Measurements from ENCODE around the gene OTUD5. TPM values are rescaled to one million over a fixed set of nuclear protein-coding genes. Genes with fewer than 3 reads are reported as not detected.

OTUD5 gene
- polyA plus RNA-seq, 10 donors: 31.5 to 41.9 (median 34.9) TPM

- peak; percentile 61 to 89 (median 82) for DNase-seq
Observed at GRCh38 chrX:48911412-48912182, 45.8 kb downstream of the OTUD5 start, which contains the start of gene SLC35A2. Gene SLC35A2 (minus strand): TSS chrX:48911646. CDS start chrX:48911636, 10 bp downstream.

DNA sequence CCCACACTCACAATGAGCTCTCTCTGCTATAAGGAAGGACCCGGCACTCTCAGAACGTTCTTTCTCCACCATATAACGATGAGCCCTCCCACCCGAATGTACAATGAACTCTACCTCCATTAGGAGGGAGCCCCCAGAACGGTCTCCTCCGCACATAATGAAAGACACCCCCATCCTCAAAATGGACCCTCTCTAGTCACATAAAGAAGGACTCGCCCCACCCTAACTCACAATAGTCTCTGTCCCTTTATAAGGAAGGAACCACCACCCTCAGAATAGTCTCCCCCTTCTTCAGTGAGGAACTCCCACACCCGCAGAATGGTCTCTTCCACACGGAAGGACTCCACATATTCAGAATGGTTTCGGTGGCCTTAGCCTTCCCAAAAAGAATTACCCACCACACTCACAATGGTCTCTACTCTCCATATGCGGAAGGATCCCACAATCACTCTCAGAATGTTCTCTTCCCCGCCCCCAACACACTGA is 46.4 kb downstream of the OTUD5 start:
- DNase-seq: no peak

DNA sequence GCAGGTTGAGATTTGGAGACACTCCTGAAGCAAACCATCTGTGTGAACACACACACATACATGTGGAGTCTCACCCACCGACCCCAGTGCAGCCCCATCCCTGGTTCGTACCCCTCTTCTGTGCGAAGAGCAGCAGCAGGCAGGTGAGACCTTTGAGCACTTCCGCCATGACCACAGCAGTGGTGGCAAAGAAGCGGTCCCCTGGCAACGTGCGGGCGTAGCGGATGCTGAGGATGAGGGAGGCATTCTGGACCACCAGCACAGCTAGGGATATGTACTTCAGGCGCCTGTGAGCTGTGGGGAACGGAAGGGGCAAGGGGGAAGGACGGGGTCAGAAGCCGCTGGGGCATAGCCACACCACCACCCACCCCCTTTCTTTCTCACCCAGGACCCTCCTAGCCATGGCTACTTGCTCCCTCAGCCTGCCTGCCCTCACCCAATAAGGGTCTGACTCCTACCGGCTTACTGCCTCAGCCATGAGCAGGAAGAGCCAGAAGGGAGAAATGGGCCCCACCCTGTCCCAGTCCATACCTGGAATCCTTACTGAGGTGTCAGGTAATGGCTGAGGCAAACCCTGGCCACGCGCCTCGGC is 47.6 kb downstream of the OTUD5 start:
- no peak for DNase-seq

DNA sequence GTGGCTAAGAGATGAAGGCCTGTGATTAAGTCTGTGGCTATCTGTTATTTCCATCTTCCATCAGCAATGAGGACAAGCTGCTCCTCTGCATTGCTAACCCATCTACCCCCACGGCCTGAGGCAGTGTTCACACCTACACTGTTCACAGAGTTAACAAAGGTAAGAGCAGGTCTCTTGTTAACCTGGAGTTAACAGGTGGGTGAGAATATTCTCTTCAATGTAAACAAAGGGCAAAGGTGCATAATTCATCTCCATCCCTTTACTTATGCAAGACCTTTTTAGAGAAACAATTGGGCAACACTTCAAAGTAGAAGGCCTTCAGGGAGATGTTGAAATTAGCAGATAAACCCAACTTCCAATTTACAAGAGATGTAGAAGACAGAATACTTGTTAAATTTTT is 48.8 kb downstream of the OTUD5 start:
- no peak for DNase-seq

GRCh38 chrX:48905090-48905790 is 52.2 kb downstream of the OTUD5 start:
- no peak for DNase-seq

- no peak for DNase-seq
Observed at GRCh38 chrX:48904626-48905025, 52.8 kb downstream of the OTUD5 start.

DNA sequence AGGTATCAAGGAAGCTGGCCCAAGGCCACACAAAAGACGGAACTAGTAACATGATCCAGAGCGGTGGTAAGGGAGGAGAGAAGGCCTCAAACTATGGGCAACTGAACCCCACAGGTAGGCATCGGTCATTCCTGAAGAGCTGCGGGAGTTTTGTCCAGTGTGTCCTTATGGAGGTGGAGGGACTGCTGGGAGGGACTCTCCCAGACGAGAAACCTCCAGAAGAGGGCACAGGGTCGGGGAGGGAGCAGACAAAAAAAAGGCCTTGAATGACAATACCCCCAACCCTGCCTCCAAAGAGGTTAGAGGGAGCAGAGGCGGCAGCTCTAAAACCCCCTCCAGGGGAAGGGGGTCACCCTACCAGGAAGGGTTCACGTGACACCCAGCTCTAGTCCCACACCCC is 53.2 kb downstream of the OTUD5 start:
- no peak for DNase-seq

DNA sequence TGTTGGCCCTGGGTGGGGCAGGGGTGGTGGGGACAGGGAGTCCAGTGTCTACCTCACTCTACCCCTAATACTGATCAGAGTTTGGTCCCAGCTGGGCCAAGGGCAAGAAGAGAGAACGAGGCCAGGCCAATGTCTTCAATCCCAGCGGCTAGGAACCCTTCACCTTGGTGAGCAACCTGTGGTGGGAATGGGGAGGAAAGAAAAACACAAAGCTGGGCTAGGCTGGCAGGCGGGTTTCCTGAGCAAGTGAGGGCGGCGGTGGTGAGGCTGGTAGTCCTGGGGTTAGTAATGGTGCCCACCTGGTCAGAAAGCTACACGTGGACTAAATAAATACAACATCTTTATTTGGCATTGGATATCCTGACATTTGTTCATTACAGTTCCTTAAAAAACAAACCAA is 54.1 kb downstream of the OTUD5 start:
- no peak for DNase-seq

DNA sequence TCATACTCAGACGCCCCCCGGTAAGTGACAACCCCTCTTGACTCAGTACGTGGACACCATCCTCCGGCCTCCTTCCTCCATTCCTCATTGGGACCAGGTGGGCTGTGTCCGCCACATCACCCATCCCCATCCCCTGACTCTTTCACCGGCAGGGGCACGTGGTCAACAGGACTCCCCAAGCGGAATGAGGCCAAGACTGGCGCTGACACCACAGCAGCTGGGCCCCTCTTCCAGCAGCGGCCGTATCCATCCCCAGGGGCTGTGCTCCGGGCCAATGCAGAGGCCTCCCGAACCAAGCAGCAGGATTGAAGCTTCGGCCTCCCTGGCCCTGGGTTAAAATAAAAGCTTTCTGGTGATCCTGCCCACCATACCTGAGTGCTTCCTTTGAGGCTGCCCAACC is 54.6 kb downstream of the OTUD5 start:
- DNase-seq: no peak

DNA sequence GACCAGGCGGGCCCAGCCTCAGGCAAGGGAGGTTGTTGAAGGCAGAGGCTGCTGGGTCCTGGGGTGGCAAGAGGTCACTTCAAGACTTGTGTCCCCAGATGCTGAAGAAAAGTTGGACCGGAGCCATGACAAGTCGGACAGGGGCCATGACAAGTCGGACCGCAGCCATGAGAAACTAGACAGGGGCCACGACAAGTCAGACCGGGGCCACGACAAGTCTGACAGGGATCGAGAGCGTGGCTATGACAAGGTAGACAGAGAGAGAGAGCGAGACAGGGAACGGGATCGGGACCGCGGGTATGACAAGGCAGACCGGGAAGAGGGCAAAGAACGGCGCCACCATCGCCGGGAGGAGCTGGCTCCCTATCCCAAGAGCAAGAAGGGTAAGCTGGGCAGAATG is 55.3 kb downstream of the OTUD5 start:
- no peak for DNase-seq

- DNase-seq: no peak
Observed at GRCh38 chrX:48901069-48901468, 56.3 kb downstream of the OTUD5 start.

GRCh38 chrX:48899078-48899410 is 58.4 kb downstream of the OTUD5 start:
- no peak for DNase-seq

DNA sequence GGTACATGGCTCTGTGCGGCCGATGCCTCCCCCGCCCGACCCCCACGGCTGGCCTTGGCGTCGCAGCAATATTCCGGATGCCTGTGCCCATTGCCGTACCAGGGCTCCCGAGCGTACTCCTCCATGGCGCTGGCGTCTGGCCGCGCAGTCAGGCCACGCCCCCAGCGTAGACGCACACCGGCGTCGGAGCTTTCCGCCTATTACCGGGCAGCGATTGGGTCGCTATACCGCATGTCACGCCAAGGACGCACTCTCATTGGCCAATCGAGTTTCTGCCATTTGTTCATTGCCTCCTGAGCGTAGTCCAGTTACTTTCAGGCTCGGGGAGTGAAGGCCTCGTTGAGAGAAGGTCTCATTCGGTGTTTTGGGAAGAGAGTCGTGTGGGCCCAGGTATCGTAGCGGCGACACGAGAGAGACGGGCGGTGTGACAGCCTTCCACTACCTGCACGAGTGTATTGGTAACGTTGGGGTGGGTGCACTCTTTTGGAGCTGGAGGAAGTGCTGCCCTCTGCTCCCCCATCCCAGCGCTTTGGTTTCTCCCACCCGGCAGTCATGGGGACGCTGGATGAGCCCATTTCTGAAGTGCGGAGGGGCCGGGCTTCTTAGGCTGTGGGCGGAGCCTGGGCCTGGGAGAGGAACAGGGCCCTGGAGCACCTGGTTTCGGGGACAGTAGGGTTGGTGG is 59.6 kb downstream of the OTUD5 start, which contains the start of the genes PQBP1 and TIMM17B:
TSS of gene PQBP1 (plus strand) at position 306 of the 682 bp plus-strand sequence. CDS start 580 bp downstream, outside the sequence.
TSS of gene TIMM17B (minus strand) at position 144 of the 682 bp plus-strand sequence. CDS start at position 125, 19 bp downstream.
- DNase-seq: peak; percentile 93 to 97 (median 95)

DNA sequence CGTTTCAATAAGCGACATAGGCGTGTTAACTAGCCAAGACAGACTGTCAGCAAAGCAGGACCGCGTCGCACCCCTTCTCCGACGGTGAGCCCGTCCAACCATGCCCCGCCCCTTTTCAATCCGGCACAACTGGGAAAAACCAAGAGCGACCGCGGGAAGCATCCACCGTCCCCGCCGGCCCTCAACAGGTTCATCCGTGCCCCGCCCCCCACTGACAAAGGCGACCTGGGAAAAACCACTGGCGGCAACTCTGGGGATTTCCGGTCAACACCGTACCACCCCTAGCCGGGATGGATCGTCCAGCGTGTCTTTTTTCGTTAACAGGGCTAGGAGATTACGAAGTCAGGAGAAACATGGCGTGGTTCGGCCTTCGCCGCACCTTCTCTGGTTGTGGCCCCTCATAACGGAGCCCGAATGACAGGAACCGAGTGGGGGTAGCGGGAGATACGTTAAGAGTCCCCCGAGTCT is 60.2 kb downstream of the OTUD5 start:
- peak; percentile 55 to 82 (median 72) for DNase-seq

DNA sequence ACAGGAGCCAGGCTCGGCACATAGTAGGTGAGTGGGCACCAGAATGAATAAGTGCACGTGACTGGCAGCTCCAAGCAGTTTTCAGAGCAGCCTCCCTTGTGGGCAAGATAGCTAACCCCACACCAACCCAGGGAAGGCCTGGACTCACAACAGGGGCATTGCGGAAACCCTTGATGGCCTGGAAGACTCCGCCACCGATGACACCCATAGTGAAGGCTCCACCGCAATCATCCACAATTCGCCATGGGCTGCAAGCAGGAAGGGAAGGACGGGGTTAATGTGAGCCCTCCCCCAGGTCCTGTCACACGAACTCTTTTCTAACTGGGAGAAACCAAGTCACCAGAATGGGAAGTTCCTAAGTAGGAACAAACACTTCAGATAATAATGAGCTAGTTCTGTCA is 60.8 kb downstream of the OTUD5 start:
- no peak for DNase-seq

DNA sequence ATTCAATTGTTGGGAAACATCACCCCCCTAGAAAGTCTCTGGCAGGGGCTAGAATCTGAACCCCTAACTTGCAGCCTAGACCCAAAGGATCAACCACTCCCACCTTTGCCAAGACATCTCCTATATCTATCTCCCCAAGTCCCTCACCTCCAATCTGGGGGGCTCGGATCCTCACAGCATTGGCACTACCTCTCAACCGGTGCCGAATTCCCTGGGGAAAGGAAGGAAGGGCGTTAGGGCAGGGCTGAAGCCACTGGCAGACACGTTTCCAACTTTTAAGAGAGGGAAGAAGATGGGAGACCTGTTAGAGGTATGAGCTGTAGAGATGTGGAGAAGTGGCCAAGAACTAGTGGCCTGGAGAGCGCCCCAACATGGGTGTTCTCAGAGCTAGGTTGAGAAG is 62.5 kb downstream of the OTUD5 start:
- no peak for DNase-seq

- no peak for DNase-seq
Observed at GRCh38 chrX:48893556-48894348, 63.7 kb downstream of the OTUD5 start.

DNA sequence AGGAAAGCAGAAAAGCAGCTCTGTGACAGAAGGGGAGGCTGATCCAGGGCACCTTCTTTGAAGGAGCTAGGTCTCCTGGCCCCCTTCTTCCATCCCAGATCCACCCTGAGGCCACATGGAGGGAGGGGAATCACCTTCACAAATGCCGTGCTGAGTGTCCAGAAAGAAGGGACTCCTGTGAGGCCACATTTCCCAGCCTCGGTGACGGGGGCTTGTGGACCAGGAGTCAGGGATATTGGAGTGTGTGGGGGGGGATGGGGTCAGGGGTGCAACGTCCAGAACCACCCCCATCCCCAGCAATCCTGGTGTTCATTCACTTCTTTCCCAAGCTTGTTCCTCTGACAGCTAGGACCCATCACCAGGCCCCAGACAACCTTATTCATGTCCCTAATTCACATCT is 64.5 kb downstream of the OTUD5 start:
- no peak for DNase-seq

DNA sequence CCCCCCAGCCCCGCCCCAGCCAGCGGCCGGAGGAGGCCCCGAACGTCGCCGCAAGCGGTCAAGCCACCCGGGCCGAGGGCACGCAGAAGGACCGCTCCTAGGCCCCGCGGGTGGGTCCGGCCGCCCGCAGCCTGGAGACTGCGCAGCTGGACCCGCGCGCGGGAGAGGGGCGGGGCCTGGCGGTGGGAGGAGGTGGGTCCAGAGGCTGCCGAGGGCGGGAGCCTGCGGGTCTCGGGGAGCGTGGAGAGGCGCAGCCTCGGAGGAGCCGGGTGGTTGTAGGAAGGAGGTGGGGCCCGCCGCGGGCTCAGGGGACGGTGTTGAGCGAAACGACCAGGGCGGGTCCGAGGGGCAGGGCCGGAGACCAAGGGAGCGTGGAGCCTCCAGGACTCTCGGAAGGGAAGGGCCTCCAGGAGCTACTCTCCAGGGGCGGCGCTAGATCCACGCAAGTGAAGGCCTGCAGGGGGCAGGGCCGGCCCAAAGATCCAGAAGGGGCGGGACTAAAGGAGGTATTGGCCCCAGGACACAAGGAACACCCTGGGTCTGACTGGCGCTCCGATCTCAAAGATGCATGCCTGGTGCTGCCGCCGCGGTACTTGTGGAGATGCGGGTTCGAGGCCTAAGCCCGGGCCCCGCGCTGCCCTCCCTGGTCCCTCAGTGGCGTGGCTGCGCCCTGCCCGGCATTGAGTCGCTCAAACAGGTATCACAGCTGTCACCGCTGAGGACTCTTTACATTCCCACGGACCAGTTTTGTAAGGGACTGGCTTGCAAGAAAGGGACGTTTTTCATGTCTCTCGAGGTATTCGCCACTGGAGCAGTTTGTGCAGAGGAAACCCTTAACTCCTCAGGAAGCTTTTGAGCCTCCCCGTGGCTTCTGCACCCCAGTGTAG is 65.8 kb downstream of the OTUD5 start:
- peak; percentile 66 to 91 (median 75) for DNase-seq

- DNase-seq: peak in 1 of 3 donors; percentile 13
Observed at GRCh38 chrX:48890934-48891401, 66.4 kb downstream of the OTUD5 start.

Data from muscle of back (tissue), 11 donors.